ENCODE data around the gene LRRC34. TPM values are rescaled to one million over a fixed set of nuclear protein-coding genes. Genes with fewer than 3 reads are reported as not detected.

The LRRC34 gene
- total and polyA plus RNA-seq, 2 of the 8 experiments (the other 6 are each of a cell fraction or from before 2014, with no cell fraction given), result 3.3 to 4.1 TPM

- TF ChIP-seq CHD1 (IDR thresholded peaks at IDR 0.05; ENCODE audit: low read depth, low read length) (0 out of 2 replicates have a peak, but pooled peaks have one; percentile 40), RAD21 (IDR thresholded peaks at IDR 0.05 in 1 of 2, conservative IDR thresholded peaks at IDR 0.05 in 1 of 2; ENCODE audit: low read depth in 2 of 2, low read length in 2 of 2) (no peak; a peak in 1 of 4 replicates), FOSL1 (IDR thresholded peaks at IDR 0.05; ENCODE audit: insufficient read depth, low read depth, low read length) (no peak)
Observed at GRCh38 chr3:169769287-169770181, 43.2 kb downstream of the LRRC34 start, which contains the start of gene ACTRT3 (continued).

Data from H1 (cell line).